ENCODE results near the gene SATB1.
"Not testable (repeated sequence)": the region's sequence is repeated elsewhere in the genome, so short reads cannot be mapped to it uniquely, and the experiment has no call there.

DNA sequence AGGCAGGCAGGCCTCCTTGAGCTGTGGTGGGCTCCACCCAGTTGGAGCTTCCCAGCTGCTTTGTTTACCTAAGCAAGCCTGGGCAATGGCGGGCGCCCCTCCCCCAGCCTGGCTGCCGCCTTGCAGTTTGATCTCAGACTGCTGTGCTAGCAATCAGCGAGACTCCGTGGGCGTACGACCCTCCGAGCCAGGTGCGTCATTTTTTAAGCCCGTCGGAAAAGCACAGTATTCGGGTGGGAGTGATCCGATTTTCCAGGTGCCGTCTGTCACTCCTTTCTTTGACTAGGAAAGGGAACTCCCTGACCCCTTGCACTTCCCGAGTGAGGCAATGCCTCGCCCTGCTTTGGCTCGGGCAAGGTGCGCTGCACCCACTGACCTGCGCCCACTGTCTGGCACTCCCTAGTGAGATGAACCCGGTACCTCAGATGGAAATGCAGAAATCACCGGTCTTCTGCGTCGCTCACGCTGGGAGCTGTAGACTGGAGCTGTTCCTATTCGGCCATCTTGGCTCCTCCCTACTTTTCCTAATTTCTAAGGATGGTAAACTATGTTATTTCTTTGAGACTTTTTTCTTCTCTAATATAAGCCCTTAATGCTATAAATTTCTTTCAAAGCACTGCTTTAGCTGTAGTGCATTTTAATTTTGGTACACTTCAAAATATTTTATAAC, 94.2 kb downstream of the SATB1 start:
- TF ChIP-seq, protein P1, sequence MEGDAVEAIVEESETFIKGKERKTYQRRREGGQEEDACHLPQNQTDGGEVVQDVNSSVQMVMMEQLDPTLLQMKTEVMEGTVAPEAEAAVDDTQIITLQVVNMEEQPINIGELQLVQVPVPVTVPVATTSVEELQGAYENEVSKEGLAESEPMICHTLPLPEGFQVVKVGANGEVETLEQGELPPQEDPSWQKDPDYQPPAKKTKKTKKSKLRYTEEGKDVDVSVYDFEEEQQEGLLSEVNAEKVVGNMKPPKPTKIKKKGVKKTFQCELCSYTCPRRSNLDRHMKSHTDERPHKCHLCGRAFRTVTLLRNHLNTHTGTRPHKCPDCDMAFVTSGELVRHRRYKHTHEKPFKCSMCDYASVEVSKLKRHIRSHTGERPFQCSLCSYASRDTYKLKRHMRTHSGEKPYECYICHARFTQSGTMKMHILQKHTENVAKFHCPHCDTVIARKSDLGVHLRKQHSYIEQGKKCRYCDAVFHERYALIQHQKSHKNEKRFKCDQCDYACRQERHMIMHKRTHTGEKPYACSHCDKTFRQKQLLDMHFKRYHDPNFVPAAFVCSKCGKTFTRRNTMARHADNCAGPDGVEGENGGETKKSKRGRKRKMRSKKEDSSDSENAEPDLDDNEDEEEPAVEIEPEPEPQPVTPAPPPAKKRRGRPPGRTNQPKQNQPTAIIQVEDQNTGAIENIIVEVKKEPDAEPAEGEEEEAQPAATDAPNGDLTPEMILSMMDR (IDR thresholded peaks at IDR 0.05), result not testable (repeated sequence)
- TF ChIP-seq POLR2A, EP300 (IDR thresholded peaks at IDR 0.05): not testable (repeated sequence)
